Articular chondrocyte of knee joint (primary cell): ENCODE results near the gene PLEKHA1. TPM values are rescaled to one million over a fixed set of nuclear protein-coding genes. Genes with fewer than 3 reads are reported as not detected.
A peak's percentile ranks its signal among the peaks of the same experiment; 100 is the strongest.

Source experiments
- small RNA-seq: library from RNA; depleted of rRNA; stranded (forward); fragments of <200 nt; gene quantifications from one replicate; pipeline ENCODE3, GENCODE V24; 2012
- total RNA-seq: library from RNA; depleted of rRNA; stranded (reverse); fragments of >200 nt; gene quantifications from 2 replicates; pipeline ENCODE4 v1.2.3, GENCODE V29; 2012

PLEKHA1 gene
- 26.4 and 31.1 TPM in 2 replicates for total RNA-seq

GRCh38 chr10:122374237-122374858 is at the start of gene PLEKHA1:
Gene PLEKHA1 (plus strand): TSS chr10:122374708. CDS start chr10:122393201, 18,493 bp downstream.

GRCh38 chr10:122454603-122455080 is 80.1 kb downstream of the PLEKHA1 start, which contains the start of gene ARMS2:
Gene ARMS2 (plus strand): TSS chr10:122454653. CDS start chr10:122454728, 75 bp downstream.

GRCh38 chr10:122461367-122461728 is 86.8 kb downstream of the PLEKHA1 start, which contains the start of gene HTRA1:
Gene HTRA1 (plus strand): TSS chr10:122461553. CDS start chr10:122461653, 100 bp downstream.

Small RNA genes within 50 kb of the gene (small RNA-seq; reads per million reads assigned to genes)
- gene MIR3941 (0.57 reads per million, percentile 17 among the genes with 10 or more reads in this experiment), gene RNU6-728P (not detected)

Other genes with a start within 250 kb of the PLEKHA1 start
- gene BTBD16, start 103.4 kb upstream of the PLEKHA1 start, total RNA-seq = not detected in 2 replicates
- gene ARMS2, start 79.9 kb downstream of the PLEKHA1 start, total RNA-seq = not detected in 2 replicates
- gene HTRA1, start 86.8 kb downstream of the PLEKHA1 start, total RNA-seq = 211 and 270 TPM in 2 replicates
- gene DMBT1, start 186.0 kb downstream of the PLEKHA1 start, total RNA-seq = 0.11 and 0.13 TPM in 2 replicates